Prostate gland (tissue), 2 donors: Measurements from ENCODE around the gene PTPRS. TPM values are rescaled to one million over a fixed set of nuclear protein-coding genes. Genes with fewer than 3 reads are reported as not detected.

ENCODE experiments used
- DNase-seq: peaks from one replicate; pipeline ENCODE4 v3.0.0-alpha.2; 2019; ENCODE audit warnings: low spot score
- H3K27ac ChIP-seq, 2 donors: fragments of 200-600 bp; sonication (generic); 2 replicates each; pipeline ENCODE4 v1.5.1; 2017 to 2019
- H3K27me3 ChIP-seq: fragments of 200-600 bp; sonication (generic); replicated peaks from 2 replicates; pipeline ENCODE4 v1.5.1; 2019; ENCODE audit not compliant: insufficient read depth
- H3K36me3 ChIP-seq, 2 donors: fragments of 200-600 bp; sonication (generic); 1 replicate in 1 of 2; 2 replicates in 1 of 2; pipeline versions ENCODE4 v1.5.1 to v1.8.1; 2017 to 2019
- H3K4me1 ChIP-seq: fragments of 200-600 bp; sonication (generic); replicated peaks from 2 replicates; pipeline ENCODE4 v1.5.1; 2019
- H3K4me3 ChIP-seq, 2 donors: fragments of 200-600 bp; sonication (generic); 2 replicates each; pipeline ENCODE4 v1.5.1; 2017 to 2019
- H3K9me3 ChIP-seq: fragments of 200-600 bp; sonication (generic); 2 replicates; pipeline ENCODE4 v1.5.1; 2017
- CTCF ChIP-seq, 4 experiments: fragments of 200-600 bp in 2 of 4; fragments of 450-650 bp in 2 of 4; sonication (generic) in 2 of 4; IDR thresholded peaks; 1 replicate in 3 of 4; 2 replicates in 1 of 4; pipeline ENCODE4 v1.5.1; 2016 to 2019; ENCODE audit warnings: antibody characterized with exemption in 4 of 4, mild to moderate bottlenecking in 2 of 4, moderate library complexity in 2 of 4
- POLR2A ChIP-seq: fragments of 450-650 bp; IDR thresholded peaks from one replicate; pipeline ENCODE4 v1.6.1; 2016; ENCODE audit warnings: antibody characterized with exemption, mild to moderate bottlenecking
- POLR2AphosphoS5 ChIP-seq: sonication (generic); formaldehyde crosslinking; IDR thresholded peaks from one replicate; pipeline ENCODE4 v1.6.1; 2017; ENCODE audit warnings: antibody characterized with exemption
- WGBS: methylation state at CpG from one replicate; pipeline ENCODE4 v1.1.5; 2018; 5-methylcytosine and 5-hydroxymethylcytosine counted together
- intact Hi-C: fragments of 100-400 bp; cut with DNase I; formaldehyde crosslinking; loops from one replicate; pipeline ENCODE4 v1.14.2; 2022
- total RNA-seq, 2 donors: library from RNA; depleted of rRNA; stranded (reverse); fragments of >200 nt; gene quantifications; one replicate each; pipeline ENCODE4 v1.1.0, GENCODE V29; 2016

The PTPRS gene
- total RNA-seq, 2 donors from 2014 or later, result 221 to 379 TPM

GRCh38 chr19:5334824-5335500 is 5.7 kb downstream of the PTPRS start:
- 85% methylated on average over 32 of the region's 32 CpGs for WGBS
- H3K27me3 ChIP-seq, result peaks cover 4% of the 10 kb centered on the region
- no peak for TF ChIP-seq POLR2A
- TF ChIP-seq POLR2AphosphoS5, result no peak
- no peak for TF ChIP-seq CTCF (IDR thresholded peaks at IDR 0.05)
- no peak overlapping the region for H3K27ac ChIP-seq
- DNase-seq, result no peak
- no peaks in the 10 kb centered on the region for H3K9me3 ChIP-seq
- peaks cover 8% of the 10 kb centered on the region for H3K4me1 ChIP-seq
- no peak overlapping the region for H3K4me3 ChIP-seq
- H3K36me3 ChIP-seq, result no peaks in the 10 kb centered on the region
- intact Hi-C loops, result no loop called here

GRCh38 chr19:5334366-5334739 is 6.3 kb downstream of the PTPRS start:
- WGBS, result 83% methylated on average over 10 of the region's 10 CpGs

GRCh38 chr19:5333581-5334365 is 6.8 kb downstream of the PTPRS start:
- H3K9me3 ChIP-seq, result no peaks in the 10 kb centered on the region
- no peak for TF ChIP-seq POLR2AphosphoS5
- no peak for TF ChIP-seq POLR2A
- TF ChIP-seq CTCF (IDR thresholded peaks at IDR 0.05), result no peak
- no peaks in the 10 kb centered on the region for H3K36me3 ChIP-seq
- H3K4me1 ChIP-seq, result no peaks in the 10 kb centered on the region
- no peaks in the 10 kb centered on the region for H3K27me3 ChIP-seq
- no peak overlapping the region for H3K27ac ChIP-seq
- WGBS, result 91% methylated on average over 17 of the region's 17 CpGs
- intact Hi-C loops, result no loop called here
- DNase-seq, result no peak
- no peak overlapping the region for H3K4me3 ChIP-seq

More at GRCh38 chr19:5334366-5334739, 6.3 kb downstream of the PTPRS start:
- no peak overlapping the region for H3K27ac ChIP-seq
- no peaks in the 10 kb centered on the region for H3K36me3 ChIP-seq
- no peak for DNase-seq
- H3K4me1 ChIP-seq, result peaks cover 2% of the 10 kb centered on the region
- H3K27me3 ChIP-seq, result peaks cover 1% of the 10 kb centered on the region
- no peaks in the 10 kb centered on the region for H3K9me3 ChIP-seq
- intact Hi-C loops, result no loop called here
- TF ChIP-seq POLR2A (no peak), POLR2AphosphoS5 (no peak), CTCF (IDR thresholded peaks at IDR 0.05) (no peak)
- H3K4me3 ChIP-seq, result no peak overlapping the region

- H3K27me3 ChIP-seq, result no peaks in the 10 kb centered on the region
- H3K36me3 ChIP-seq, result no peaks in the 10 kb centered on the region
- H3K4me3 ChIP-seq, result no peak overlapping the region
- no peaks in the 10 kb centered on the region for H3K9me3 ChIP-seq
- DNase-seq, result no peak
- intact Hi-C loops, result no loop called here
- TF ChIP-seq POLR2AphosphoS5, result no peak
- no peak for TF ChIP-seq CTCF (IDR thresholded peaks at IDR 0.05)
- H3K4me1 ChIP-seq, result no peaks in the 10 kb centered on the region
- 91% methylated on average over 11 of the region's 11 CpGs for WGBS
- H3K27ac ChIP-seq, result no peak overlapping the region
These were observed 8.1 kb downstream of the PTPRS start for GRCh38 chr19:5332501-5332900.

- Histone ChIP-seq H3K27ac (no peak overlapping the region), H3K4me3 (no peak overlapping the region), H3K27me3 (no peaks in the 10 kb centered on the region), H3K4me1 (no peaks in the 10 kb centered on the region), H3K36me3 (no peaks in the 10 kb centered on the region), H3K9me3 (no peaks in the 10 kb centered on the region)
- TF ChIP-seq POLR2A (no peak), CTCF (IDR thresholded peaks at IDR 0.05) (no peak), POLR2AphosphoS5 (no peak)
- intact Hi-C loops, result no loop called here
- 84% methylated on average over 13 of the region's 13 CpGs for WGBS
- DNase-seq, result no peak
These were observed 8.8 kb downstream of the PTPRS start for GRCh38 chr19:5331790-5332189.
